ENCODE data around the gene EIF4A3.
"Not testable (repeated sequence)": the region's sequence is repeated elsewhere in the genome, so short reads cannot be mapped to it uniquely, and the experiment has no call there.

The EIF4A3 gene

GRCh38 chr17:80099291-80100034 lies 47.5 kb downstream of the EIF4A3 start:
- no peak for DNase-seq (ENCODE audit: low spot score)

DNA sequence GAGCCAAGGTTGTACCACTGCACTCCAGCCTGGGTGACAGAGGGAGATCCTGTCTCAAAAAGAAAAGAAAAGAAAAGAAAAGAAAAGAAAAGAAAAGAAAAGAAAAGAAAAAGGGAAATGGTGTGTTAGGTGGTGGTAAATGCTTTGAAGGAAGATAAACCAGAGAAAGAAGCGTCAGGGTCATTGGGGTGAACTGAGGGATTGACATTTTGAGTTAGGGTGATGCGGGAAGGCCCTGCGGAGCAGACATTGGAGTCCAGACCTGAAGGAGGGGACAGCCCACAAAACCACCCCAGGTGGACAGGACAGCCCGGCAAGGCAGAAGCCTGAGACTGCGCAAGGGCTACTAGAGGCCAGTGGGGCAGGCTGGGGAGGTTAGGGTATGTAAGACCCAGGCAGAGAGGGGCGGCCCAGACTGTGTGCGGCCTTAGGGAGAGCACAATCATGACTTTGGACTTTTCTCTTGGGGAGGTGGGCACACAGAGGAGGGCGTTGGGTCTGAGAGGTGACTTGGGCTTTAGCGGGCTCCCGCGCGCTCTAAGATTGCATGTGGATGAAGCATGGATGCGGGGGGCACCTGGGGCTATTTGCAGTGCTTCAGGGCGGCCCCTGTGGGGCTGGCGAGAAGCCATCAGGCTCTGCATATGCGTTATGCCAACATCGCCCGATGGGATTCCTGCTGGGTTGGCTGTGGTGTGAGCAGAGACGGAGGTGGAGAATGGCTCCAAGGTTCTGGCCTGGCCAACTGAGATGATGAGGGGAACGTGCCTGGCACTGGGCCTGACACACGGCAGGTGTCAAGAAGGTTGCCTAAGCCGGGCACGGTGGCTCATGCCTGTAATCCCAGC lies 48.9 kb downstream of the EIF4A3 start:
- peak; percentile 52 for DNase-seq (ENCODE audit: low spot score)

DNA sequence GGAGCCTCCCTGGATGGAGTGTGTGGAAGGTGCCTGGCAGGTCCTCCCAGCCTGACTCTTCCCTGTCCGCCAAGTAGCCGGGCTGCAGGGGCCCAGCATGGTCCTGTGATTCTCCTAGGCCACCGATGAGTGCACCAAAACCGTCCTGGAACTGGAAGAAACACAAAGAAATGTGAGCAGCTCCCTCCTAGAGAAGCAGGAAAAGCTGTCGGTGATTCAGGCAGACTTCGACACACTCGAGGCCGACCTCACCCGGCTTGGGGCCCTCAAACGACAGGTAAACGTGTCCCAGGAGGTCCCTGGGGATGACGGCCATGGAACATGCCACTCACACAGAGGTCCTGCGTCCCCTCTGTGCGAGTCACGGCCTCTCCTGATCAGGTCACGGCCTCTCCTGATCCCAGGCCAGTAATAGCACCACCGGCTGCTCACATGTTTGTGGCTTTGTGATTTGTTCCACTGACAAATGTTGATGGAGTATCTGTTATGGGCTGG lies 49.8 kb downstream of the EIF4A3 start:
- peak; percentile 58 for DNase-seq (ENCODE audit: low spot score)

- DNase-seq (ENCODE audit: low spot score): no peak
Observed at GRCh38 chr17:80096561-80097021, 50.3 kb downstream of the EIF4A3 start.

GRCh38 chr17:80095844-80096475 lies 51.0 kb downstream of the EIF4A3 start:
- DNase-seq (ENCODE audit: low spot score): no peak

- no peak for DNase-seq (ENCODE audit: low spot score)
Observed at GRCh38 chr17:80095038-80095843, 51.7 kb downstream of the EIF4A3 start.

GRCh38 chr17:80092959-80093358 lies 54.0 kb downstream of the EIF4A3 start:
- DNase-seq (ENCODE audit: low spot score): no peak

DNA sequence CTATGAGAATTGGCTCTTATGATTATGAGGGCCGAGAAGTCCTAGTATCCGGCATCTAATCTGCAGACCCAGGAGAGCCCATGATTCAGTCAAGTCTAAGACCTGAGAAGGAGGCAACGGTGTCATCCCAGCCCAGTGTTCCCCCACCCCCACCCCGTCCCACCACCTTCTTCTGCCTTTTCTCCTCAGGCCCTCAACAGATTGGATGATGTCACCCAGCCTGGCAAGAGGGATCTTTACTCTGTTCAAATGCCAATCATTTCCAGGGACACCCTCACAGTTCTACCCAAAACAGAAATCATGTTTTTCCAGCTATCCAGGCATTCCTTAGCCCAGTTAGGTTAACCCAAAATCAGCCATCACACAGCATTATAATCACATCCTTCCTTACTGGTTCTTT lies 55.6 kb downstream of the EIF4A3 start:
- no peak for DNase-seq (ENCODE audit: low spot score)

GRCh38 chr17:80090164-80090563 lies 56.8 kb downstream of the EIF4A3 start:
- DNase-seq (ENCODE audit: low spot score): not testable (repeated sequence)

GRCh38 chr17:80089762-80090161 lies 57.2 kb downstream of the EIF4A3 start:
- no peak for DNase-seq (ENCODE audit: low spot score)

GRCh38 chr17:80087346-80088265 lies 59.3 kb downstream of the EIF4A3 start:
- no peak for DNase-seq (ENCODE audit: low spot score)

DNA sequence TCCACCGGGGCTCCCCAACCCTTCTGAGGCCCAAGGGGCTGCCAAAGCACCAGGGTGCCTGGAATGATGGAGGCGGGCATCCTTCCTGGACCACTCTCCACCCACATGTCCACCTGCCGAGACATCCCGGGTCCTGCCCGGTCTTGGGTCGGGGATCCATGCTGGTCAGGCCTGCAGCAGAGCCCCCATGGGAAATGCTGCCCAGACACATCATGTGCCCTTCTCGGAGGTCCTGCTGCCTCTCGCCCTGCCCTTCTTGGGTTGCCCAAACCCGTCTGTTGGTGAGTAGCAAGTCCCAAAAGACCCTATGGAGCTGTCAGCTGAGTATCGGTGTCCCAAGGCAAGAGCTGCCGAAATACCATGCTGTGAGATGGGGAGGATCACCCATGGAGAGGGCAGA lies 60.3 kb downstream of the EIF4A3 start:
- no peak for DNase-seq (ENCODE audit: low spot score)

DNA sequence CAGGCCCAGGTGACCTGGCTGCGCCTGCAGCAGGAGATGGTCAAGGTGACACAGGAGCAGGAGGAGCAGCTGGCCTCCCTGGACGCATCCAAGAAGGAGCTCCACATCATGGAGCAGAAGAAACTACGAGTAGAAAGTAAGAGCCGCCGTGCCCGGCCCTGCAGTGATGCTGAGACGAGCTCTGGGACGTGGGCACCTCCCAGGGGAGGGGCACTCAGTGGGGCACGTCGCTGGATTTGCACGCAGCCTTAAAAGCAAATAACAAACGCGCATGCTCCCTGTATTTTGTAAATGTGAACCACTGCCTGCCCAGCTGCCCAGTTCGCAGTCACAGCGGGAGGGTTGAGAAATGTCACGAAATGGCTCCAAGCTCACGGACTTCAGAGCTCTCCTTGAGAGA lies 60.8 kb downstream of the EIF4A3 start:
- DNase-seq (ENCODE audit: low spot score): no peak

GRCh38 chr17:80084773-80085172 lies 62.2 kb downstream of the EIF4A3 start:
- DNase-seq (ENCODE audit: low spot score): no peak

All from left forelimb (tissue), 1 donor.